Left renal pelvis (tissue), 4 donors: ENCODE results near the gene WNT1. TPM values are rescaled to one million over a fixed set of nuclear protein-coding genes. Genes with fewer than 3 reads are reported as not detected.

Experiments used
- DNase-seq, 4 donors: peaks; one replicate each; pipeline ENCODE4 v3.0.0-alpha.2; 2013; ENCODE audit warnings: low read depth in 4 of 4, low spot score in 3 of 4
- polyA plus RNA-seq, 4 donors: library from polyadenylated mRNA; unstranded; fragments of 120-200 nt; gene quantifications; one replicate each; pipeline ENCODE4 v1.2.1, GENCODE V29; 2013; ENCODE audit not compliant: insufficient read length in 4 of 4

Gene WNT1
- polyA plus RNA-seq, 4 donors: not detected

DNA sequence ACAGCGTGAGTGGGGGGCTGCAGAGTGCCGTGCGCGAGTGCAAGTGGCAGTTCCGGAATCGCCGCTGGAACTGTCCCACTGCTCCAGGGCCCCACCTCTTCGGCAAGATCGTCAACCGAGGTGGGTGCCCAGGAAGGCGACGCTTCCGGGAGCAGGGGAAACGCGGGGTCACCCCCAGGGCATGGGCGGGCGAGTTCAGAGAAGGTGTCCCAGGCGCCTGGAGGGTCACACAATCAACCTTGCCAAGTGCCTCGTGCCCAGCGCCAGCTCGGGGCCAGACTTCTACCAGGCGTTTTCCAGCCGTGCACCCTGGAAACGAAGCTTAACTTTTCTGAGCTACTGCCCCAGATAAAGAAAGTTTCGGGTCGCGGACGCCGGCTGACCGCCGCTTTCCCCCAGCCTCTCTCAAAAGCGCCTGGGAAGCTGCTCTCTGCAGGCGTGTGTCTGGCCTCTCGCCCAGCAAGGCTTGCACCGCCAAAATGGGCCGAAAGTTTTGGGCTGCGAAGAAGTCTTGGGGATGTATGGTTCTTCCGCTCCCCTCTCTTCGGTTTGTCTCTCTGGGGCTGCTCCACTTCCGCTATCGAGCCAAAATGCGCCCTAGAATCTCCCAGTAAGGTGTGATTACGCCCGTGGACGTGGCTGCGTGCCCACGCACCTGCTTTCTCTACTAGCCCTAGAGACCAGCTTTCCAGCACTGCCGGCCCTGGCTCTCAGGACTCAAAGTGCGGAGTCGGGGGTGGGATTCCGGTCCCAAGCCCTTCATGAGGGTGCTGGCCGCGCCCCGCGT, 1.7 kb downstream of the WNT1 start:
- no peak for DNase-seq

DNA sequence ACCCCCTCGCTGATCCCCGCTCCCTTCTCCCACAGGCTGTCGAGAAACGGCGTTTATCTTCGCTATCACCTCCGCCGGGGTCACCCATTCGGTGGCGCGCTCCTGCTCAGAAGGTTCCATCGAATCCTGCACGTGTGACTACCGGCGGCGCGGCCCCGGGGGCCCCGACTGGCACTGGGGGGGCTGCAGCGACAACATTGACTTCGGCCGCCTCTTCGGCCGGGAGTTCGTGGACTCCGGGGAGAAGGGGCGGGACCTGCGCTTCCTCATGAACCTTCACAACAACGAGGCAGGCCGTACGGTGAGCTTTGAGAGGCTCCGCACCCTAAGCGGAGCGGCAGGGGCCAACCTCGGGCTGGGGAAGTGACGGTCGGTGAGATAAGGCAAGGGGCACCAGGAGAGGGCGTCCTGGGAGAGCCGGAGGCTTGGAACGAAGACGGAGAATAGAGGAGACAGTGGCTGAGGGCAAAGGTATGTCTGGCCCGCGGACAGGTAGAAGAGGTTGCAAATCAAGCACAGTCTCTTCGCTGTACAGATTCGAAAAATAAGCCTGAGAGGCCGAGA, 2.3 kb downstream of the WNT1 start:
- DNase-seq: no peak

DNA sequence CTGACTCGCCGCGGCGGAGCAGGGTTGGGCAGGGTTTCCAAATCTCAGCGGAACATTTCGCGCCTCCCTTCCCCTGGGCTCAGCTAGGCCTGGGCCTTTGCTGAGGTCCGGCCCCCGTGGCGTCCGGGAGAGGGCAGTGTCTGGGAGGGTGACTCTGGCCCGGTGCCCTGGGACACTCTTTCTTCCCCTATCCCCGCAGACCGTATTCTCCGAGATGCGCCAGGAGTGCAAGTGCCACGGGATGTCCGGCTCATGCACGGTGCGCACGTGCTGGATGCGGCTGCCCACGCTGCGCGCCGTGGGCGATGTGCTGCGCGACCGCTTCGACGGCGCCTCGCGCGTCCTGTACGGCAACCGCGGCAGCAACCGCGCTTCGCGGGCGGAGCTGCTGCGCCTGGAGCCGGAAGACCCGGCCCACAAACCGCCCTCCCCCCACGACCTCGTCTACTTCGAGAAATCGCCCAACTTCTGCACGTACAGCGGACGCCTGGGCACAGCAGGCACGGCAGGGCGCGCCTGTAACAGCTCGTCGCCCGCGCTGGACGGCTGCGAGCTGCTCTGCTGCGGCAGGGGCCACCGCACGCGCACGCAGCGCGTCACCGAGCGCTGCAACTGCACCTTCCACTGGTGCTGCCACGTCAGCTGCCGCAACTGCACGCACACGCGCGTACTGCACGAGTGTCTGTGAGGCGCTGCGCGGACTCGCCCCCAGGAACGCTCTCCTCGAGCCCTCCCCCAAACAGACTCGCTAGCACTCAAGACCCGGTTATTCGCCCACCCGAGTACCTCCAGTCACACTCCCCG, 3.0 kb downstream of the WNT1 start:
- no peak for DNase-seq

DNA sequence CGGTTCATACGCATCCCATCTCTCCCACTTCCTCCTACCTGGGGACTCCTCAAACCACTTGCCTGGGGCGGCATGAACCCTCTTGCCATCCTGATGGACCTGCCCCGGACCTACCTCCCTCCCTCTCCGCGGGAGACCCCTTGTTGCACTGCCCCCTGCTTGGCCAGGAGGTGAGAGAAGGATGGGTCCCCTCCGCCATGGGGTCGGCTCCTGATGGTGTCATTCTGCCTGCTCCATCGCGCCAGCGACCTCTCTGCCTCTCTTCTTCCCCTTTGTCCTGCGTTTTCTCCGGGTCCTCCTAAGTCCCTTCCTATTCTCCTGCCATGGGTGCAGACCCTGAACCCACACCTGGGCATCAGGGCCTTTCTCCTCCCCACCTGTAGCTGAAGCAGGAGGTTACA, 3.6 kb downstream of the WNT1 start:
- no peak for DNase-seq

DNA sequence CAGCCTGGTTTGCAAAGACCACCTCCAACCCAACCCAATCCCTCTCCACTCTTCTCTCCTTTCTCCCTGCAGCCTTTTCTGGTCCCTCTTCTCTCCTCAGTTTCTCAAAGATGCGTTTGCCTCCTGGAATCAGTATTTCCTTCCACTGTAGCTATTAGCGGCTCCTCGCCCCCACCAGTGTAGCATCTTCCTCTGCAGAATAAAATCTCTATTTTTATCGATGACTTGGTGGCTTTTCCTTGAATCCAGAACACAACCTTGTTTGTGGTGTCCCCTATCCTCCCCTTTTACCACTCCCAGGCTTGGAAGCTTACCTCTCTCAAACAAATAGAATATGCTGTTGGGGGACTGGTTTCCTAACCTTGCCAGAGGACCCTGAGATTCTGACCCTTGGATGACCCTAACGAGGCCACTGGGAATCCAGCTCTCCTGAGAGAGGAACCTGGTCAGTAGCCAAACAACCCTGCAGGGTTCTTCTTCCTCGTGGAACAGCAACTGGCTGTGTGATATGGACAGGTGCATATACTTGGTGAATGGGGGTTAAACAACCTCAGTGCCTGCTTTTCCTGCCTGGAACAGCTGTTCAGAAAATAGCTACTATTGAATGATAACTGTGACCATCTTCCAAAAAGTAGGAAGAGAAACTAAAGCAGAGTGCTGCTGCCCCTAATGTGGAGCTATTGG, 4.4 kb downstream of the WNT1 start:
- no peak for DNase-seq

DNA sequence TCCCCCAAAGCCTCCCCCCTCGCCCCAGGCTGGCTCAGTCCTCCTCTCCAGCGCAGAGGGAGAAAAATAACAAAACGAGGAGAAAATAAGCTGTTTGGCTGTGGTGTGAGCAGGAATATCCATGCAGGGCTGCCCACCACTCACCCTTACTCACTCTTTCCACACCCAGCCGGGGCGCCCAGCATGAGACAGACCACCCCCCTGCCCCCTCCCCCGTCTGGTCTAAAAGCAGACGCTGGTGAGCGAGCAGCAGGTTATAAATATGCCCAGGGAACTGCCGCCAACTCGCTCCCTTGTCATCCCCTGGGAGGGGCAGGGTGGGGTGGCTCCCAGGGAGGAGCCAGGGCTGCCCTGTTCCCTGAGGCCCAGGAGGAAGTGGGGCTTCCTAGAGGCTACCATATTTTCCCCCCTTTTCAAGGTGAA, 7.4 kb downstream of the WNT1 start:
- no peak for DNase-seq

DNA sequence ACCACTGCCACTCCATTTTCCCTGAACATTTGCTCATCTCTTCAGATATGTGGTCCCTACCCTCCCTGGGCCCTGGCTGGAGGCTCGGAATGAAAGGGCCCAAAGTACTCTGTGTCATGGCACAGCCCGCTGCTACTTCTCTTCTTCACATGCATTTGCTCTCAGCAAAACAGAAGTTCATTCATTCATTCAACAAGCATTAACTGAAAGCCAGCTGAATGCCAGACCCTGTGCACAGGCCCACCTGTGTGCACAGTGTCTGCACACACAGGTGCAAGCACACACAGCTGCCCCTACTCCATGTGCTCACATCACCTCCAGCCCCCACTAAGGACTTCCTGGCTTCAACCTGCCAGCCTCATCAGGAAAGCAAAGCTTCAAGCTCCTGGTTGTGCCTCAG, 7.8 kb downstream of the WNT1 start:
- no peak for DNase-seq

DNA sequence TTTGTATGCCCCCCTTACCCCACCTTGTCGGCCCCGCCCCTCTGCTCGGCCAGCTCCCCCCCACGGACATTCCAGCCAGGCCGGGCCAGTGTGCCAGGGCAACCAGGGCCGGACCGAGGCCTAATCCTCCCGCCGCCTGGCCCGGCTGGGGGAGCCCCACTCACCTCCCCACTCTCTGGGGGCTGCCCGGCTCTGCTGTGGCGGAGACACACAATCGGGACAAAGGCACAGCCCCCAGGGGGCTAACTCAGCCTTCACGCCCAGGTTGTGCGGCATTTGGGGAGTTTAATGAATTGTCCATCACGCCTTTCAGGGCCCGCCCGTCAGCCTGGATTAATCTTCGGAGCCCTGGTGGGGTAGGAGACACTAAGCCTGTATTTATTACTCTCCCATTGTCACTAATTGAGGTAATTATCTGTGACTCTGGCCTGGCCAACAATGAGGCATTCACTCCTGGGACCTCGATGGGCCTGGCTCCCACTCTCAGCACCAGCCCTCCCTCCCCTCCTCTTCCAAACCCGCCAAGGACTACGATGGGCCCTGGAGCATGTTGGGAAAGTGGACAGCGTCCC, 8.7 kb downstream of the WNT1 start:
- DNase-seq: no peak

DNA sequence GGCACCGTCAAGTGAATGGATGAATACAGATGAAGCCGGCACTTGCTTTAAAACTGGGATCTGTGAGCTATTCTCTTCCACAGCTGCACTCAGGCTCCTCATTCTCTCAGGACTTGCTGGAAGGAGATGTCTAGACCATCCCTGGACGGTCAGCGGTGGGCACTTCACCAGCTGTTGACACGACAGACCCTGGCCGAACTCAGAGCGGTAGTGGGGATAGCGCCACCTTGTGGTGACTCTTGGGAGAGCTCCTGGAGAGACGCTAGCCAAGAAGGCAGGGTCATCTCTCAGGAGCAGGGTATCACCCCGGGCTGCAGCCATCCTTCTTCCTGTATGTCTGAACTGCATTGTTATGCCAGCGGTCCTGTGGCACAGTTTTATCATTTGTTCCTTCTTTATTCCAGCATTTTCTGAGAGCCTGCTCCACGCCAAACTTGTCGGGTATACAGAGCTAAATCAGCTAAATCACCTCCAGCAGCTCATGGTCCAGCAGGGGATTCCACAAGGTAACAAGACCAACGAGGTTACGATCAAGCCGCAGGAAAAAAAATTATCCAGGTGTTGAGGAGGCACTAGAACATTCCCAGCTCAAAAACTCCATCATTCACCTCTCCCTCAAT, 10.0 kb downstream of the WNT1 start:
- no peak for DNase-seq

DNA sequence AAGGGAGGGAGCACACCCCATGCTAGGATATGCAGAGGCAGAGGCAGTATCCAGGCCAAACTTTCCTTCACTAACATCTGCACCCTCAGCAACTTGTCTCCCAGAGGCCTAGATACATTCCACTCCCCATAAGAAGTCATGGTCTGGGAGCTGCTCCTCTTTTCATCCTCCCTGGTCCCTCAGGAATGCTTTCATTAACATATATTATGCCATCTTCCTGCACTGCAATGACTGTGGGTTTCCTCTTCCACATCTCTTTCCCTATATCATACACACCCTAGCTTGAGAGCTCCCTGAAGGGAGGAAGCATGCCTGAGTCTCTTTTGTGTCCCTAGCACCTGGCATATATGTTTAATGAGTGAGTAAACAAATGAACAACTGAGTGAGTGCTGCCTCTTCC, 12.4 kb downstream of the WNT1 start:
- no peak for DNase-seq

DNA sequence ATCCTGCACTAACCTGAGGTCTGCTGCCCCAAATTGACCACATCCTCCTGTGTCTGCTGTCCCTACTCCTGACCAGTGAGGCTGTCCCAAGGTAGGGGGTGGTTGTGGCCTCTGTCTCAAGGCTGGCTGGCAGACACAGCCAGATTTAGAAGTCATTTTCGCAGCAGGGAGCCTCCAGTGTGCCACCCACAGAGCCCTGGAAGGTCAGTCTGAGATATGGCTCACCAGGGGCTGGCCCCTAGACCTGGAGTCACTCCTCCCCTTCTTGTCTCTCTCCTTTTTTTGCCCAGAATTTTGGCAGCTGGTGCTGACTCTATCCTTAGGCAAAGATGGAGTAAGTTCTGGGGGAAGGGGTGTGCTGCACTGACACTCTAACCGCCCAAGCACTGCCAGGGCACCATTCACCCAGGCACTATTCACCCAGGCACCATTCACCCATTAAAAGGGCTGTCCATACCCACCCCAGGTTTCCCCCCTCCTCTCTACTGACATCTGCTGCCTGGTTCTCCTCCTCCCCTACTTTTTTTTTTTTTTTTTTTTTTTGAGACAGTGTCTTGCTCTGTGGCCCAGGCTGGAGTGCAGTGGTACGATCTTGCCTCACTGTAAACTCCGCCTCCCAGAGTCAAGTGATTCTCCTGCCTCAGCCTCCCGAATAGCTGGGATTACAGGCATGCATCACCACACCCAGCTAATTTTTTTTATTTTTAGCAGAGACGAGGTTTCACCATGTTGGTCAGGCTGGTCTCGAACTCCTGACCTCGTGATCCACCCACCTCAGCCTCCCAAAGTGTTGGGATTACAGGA, 13.3 kb downstream of the WNT1 start:
- no peak for DNase-seq

DNA sequence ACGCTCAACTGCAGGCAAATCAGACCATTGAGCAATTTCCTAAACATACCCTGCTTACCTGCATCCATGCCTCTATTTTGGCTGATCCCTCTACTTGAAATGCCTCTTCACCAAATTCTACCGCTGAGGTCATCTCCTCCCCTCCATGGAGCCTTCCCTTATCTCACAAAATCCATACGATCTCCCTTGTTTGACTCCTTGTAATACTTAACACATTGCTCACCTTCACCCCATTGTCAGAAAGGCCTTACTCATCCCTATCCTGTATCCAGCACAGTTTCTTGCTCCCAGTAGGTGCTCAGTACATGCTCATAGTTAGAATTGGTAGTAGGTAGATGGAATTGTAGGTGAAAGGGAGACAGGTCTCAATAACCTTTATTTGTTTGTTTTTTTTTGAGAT, 15.7 kb downstream of the WNT1 start:
- no peak for DNase-seq

DNA sequence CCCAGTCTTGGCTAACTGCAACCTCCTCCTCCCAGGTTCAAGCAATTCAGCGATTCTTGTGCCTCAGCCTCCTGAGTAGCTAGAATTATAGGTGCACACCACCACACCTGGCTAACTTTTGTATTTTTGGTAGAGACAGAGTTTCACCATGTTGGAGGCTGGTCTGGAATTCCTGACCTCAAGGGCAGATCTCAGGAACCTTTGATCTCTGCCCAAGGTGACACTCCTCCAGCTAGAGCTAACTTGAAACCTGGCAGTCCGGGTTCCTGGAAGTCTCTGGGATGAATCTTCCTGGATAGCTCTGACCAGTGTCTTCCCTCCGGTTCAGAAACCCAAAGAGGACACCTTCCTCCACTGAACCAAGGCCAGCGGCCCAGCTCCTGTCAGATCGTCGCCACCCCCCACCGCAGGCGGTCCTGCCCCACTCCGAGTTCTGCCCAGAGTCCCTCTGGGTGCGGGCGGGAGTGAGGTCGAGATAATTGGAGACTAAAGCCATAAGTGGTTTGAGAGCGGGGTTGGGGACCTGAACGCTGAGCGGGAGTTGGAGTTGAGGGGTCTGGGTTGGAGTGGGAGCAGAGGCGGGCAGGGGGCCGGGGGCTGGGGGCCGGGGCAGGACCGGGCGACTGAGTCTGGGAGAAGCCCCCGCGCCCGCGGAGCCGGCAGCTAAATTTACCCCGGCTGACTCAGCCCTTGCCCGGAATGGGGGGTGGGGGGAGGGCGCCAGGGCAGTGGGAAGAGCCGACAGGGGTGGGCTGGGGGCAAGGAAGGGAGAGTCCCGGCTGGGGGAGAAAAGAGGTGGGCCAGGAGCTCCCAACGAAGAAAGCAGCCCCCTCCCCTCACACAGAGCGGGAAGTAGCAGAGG, 16.3 kb downstream of the WNT1 start:
- DNase-seq: no peak

DNA sequence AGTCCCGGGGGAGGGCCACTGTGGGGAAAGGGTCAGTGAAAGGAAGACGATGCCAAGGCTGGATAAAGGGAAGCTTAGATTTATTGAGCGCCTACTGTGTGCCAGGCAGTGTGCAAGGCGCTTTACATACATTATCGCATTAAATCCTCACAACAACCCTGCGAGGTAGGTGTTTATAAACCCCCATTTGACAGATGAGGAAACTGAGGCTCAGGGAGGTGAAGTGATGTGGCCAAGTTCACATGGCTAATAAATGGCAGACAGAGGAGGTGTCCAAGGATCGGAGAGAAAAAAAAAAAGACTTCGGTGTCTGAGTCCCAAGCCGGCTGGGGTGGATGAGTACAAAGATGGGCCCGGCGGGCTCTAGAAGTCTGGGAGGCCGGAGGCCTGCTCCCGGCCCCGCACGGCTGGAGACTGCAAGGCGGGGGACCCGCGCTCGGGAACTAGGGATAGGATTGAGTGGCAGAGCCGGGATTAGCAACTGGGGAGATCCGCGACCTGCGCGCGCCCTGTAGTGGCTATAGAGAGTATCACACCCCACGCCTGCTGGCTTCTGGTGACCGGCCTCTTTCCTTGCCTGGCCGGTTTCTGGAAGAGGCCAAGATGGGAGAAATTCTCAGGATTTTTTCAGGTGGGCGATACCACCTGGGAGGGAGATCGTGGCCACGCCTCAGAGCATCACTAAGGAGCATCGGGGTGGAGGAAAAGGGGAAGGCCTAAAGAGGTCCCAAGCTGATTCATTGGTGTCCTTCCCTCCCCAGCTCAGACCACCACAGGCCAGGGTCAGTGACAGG, 17.2 kb downstream of the WNT1 start:
- peak; percentile 55 to 78 (median 68) for DNase-seq

DNA sequence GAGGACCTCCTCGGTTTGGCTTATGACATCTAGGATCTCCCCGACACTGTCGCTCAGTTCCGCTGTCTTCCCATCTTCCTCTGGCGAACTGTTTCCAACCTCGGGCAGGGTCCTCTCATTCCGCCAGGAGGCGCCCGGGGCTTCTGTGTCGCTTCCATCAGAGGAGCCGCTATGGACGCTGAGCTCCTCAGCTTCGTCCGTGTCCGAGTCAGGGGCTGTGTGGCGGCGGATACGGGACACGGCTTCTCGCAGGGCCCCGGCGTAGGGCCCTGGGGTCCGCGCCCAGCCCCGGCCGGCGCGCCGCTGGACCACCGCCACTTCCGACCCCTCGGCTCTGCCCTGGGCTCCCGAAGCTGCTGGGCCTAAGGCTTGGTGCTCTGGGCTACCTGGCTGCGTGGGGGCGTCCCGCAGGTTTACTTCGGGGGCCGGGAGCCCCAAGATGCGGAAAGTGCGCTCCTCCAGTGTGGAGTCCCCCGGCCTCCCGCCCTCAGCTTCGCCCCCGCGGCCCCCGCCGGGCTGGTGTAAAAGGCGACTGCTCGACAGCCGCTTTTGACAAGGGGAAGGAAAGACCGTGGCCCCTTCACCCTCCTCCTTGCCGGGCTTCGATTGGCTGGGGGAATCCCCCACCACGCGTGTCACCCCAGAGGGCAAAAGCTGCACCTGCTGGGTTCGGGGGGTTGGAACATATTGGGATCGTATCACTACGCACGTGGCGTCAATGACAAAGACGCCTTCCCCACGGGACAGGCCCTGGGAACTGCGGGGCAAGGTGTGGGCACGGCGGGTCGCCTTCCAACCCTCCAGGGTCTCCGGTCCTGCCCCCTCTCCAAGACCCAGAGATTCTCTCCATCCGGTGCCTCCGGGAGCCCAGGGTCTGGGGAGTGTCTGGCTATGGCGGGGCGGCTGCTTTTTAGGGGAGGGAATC, 18.9 kb downstream of the WNT1 start:
- no peak for DNase-seq

DNA sequence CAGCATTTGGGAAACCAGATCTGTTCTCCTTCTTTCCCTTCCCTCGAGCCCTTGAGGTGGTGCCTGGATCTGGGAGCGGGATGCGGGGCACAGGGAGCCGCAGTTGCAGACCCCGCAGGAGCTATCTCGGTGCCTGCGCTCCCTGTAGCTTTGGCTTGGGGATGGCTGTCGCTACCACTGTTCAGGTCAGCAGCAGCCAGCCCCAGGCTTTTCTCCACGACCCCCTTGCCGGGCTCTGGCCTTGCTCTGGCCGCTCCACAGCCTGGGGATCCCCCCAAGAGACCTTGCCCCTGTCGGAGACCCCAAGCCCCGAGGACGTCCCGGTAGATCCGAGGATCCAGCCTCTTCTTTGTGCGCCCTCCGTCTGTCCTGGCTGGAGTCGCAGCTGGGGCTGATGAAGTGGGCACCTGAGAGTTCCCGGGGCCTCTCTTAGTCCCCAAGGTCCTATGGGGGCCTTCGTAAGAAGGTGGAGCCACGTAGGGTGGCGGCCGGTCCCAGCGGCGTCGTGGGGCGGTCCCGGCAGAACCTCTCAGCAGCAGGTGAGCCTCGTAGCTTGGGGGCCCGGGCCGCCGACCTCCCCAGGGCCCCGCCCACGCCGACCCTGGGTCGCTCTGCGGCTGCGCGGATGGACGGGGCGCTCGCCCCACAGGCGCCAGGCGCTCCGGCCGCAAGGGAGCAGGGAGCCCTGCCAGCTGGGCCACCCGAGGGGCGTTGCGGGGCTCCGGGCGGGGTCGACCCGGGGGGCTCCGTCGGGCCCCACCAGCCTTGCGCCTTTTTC, 19.8 kb downstream of the WNT1 start:
- DNase-seq: no peak
